HG03196 (cell line): ENCODE results near the gene KRIT1.
"Not testable (repeated sequence)": the region's sequence is repeated elsewhere in the genome, so short reads cannot be mapped to it uniquely, and the experiment has no call there.

ENCODE experiments used
- ATAC-seq: cut with Tn5 transposase; IDR thresholded peaks from one replicate; pipeline ENCODE4 v1.9.1; 2021; ENCODE audit not compliant: unreplicated experiment

The KRIT1 gene

DNA sequence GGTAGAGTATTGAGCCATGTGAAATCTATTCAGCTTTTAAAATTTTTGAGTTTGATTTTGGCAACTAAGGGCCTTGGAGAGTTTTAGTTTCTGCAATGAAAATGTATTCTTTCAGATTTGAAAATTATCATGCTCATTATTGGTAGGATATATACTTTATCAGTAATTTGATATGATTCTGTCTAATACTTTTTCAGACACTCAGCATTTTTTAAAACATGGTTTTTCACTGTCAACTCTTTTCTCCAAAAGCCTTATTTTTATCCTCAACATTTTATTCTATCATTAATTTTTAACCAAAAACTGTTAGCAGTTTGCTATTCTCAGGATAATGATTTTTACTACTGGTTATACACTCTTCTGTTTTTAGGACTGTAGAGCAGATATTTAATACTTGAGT is 4.9 kb upstream of the KRIT1 start:
- ATAC-seq: no peak

DNA sequence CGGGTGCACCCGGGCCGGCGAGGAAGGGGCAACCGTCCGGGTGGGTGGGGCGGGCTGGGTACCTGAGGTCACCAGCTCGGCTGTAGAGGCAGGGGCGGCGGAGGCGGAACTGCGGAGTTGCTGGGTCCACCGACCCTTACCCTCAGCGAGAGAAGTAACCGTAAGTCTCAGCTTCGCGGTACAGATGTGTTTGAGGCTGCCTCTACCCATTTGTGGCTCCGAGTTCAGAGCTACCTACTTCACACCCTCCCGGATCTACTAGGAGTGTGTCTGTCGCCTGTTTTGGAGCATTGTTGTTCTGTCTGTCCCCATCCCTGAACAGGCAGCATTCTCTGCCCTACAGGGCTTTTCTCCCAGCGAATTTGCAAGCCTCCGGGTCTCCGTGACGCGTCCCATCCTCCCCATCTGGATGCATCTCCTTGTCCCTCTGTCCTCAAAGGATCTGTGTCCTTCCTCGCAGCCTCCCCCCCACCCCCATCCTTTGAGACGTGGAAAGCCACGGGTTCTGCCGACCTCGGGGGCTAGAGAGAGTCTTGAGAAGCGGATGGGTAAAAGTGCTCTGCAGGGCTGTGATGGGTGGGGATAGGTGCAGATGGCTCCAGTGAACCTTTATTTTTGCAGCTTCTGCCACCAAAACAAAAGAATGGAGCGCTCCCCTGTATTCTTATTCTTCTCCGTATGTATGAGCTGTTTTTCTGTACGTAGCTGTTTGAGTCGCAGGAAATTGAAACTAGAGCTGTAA is 817 bp upstream of the KRIT1 start:
- ATAC-seq: peak; percentile 36

DNA sequence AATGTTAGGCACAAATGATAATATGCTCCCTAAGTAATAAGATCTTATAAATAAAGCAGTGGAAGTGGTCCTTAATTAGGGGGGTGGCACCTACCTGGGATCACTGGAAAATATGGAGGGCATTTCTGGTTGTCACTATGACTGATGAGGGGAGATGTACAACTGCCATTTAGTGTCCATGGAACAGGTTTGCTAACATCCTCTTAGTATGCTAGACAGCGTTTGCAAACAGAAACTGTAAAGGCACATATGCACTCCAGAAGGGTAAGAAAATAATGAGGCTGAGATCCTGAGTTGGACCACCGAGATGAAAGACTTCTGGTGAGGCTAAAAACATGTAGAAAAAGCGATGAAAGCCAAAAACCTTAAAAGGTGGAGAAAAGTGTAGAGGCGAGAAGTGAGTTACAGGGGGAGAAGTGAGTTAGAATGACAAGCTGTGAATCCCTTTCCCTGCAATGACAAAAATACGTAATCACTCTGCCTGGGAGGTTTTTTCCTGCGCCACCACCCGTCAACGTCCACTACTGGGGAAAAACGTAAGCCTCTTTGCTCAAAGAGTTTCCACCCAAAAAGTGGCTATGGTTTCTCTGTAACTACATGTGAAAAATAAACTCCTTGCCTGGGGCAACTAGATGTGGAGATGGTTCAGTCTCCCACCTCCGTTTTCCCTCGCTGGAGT is 767 bp downstream of the KRIT1 start:
- peak; percentile 7 for ATAC-seq

DNA sequence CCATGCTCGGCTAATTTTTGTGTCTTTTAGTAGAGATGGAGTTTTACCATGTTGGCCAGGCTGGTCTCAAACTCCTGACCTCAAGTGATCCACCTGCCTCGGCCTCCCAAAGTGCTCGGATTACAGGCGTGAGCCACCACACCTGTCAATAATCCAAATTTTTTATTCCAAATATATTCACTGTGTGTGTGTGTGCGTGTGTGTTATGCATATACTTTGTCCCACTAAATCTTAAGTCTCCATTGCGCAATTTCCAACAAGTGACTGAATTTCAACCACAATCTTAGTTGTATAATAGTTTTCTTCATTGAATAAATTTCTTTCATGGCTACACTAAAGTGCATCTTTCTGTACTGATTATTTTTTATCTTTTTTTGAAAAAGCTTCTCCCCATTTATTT is 2.7 kb downstream of the KRIT1 start:
- no peak for ATAC-seq

DNA sequence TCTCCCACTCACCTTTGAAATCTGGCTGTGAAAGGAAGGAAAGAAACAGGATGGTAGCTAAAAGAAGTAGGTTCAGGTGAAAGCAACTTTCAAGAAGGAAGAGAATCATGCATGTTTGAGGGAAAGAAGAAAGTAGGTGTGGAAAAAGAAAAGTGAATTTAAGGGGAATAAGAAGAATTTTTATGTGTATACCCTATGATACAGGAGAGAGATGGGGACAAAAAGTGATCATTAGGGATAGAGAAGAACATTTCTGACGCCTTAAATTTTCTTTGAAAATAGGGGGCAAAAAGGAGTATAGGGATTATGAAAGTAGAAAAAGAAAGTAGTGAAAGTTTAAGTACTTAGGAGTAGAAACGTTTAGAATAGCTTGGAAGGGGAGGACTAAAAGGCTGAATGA is 15.2 kb downstream of the KRIT1 start:
- no peak for ATAC-seq

DNA sequence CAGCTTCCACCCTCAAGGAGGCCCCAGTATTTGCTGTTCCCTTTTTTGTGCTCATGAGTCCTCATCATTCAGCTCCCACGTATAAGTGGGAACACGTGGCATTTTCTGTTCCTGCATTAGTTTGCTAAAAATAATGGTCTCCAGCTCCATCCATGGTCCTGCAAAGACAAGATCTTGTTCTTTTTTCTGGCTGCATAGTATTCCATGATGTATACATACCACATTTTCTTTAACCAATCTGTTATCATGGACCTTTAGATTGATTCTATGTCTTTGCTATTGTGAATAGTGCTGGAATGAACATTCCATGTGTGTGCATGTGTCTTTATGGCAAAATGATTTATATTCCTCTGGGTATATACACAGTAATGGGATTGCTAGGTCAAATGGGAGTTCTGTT is 17.0 kb downstream of the KRIT1 start:
- no peak for ATAC-seq

DNA sequence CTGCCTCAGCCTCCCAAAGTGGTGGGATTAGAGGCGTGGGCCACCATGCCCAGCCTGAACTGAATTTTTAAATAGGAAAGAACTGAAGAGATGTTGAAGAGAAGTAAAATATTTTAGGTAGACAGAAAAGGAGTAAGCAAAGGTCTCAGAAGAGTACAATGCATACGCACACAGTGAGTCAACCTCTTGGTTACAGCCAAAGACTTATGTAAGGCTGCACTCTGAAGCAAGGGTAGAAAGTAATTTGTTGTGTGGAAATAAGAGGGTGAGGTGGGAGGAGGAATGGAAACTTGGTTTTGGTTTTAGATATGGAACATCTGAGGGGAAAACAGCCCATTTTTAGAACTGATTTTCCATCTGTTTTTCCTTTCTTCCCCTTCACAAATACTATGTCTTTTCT is 17.6 kb downstream of the KRIT1 start:
- ATAC-seq: no peak

DNA sequence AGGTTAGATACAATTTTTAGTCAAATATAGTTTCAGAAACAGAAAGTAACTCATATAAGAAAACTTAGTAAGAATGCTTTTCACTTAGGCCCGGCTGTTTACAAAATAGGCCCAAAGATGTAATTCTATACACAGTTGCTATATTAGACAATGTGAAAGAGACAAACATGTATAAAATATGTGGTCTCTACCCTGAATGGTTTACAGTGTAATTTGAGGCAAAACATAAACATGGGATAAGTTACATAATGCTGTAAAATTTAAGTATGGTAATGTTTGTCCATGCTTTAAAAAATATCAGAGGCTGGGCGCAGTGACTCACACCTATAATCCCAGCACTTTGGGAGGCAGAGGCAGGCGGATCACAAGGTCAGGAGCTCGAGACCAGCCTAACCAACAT is 18.7 kb downstream of the KRIT1 start:
- no peak for ATAC-seq

DNA sequence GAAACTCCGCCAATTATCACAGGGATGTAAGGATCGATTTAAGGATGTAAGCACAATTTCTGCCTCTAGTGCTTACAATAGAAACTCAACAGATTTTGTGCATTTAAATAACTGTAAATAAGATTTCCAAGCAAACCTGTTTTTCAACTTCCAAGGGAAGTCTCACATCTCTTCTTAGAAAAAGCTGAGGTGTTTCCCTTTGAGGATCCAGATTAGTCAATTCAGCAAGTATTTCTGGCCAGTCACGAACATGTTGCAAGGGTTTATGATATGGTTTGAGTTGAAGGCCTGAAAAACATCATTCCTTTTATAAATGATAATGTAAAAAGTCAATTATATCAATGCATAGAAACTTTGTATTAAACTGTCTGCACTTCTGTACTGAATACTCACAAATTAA is 23.9 kb downstream of the KRIT1 start:
- no peak for ATAC-seq

DNA sequence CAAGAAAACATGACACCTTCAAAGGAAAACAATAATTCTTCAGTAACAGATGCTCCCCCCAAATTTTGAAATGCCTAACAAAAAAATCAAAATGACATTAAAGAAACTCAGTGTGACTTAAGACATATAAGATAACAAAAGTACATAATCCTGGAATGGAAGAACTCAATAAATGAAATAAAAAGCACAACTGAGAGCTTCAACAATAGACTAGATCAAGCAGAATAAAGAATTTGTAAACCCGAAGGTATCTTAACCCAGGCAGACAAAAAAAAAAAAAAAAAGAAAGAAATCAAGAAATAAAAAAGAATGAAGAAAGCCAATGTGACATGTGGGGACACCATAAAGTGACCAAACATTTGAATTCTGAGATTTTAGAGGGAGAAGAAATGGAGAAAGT is 39.0 kb downstream of the KRIT1 start:
- ATAC-seq: no peak

DNA sequence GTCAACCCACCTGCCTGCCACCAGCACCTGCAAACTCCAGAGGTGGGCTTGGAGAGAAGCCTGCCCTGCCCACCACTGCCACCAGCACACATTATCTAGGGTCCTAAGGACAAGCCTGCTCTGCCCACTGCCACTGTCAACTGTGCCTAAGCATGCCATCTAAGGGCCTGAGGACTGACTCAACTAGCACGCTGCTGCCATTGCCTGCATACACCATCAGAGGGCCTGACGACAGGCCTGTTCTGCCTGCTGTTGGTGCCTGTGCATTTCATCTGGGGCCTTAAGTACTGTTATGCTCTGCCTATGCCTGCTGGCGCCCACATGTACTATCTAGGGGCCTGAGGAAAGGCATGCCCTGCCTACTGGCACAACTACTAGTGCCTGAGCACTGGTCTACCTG is 39.7 kb downstream of the KRIT1 start:
- no peak for ATAC-seq

DNA sequence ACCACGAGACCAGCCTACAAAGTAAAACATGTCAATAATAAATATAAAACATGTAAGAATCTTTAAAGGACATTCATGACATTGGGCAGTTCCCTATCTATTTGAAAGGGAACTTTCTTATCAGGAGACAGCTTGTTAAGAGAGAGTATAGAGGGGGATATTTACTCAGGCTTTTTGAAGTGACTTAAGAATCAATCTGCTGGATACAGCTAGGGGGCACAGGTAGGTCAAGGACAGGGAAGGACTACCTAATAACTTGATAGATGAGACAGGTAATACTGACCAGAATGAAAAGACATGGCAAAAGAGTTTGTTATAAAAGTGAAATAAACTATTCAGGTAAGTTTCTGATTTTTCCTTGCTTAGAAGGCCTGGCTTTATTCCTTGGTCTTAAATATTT is 44.9 kb downstream of the KRIT1 start:
- ATAC-seq: no peak

DNA sequence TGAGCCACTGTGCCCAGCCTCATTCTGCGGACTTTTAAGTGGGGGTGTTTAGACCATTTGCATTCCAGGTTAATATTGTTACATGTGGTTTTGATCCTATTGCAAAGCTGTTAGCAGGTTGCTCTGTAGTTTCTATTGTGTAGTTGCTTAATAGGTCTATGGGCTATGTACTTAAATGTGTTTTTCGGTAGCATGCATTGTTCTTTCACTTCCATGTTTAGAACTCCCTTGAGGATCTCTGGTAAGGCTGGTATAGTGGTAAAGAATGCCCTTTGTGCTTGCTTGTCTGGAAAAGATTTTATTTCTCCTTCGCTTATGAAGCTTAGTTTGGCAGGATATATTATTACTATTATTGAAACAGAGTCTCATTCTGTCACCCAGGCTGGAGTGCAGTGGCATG is 53.4 kb downstream of the KRIT1 start:
- ATAC-seq: no peak

DNA sequence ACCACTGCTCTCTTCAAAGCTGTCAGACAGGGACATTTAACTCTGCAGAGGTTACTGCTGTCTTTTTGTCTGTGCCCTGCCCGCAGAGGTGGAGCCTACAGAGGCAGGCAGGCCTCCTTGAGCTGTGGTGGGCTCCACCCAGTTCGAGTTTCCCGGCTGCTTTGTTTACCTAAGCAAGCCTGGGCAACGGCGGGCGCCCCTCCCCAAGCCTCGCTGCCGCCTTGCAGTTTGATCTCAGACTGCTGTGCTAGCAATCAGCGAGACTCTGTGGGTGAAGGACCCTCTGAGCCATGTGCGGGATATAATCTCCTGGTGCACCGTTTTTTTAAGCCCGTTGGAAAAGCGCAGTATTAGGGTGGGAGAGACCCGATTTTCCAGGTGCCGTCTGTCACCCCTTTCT is 56.5 kb downstream of the KRIT1 start:
- not testable (repeated sequence) for ATAC-seq

DNA sequence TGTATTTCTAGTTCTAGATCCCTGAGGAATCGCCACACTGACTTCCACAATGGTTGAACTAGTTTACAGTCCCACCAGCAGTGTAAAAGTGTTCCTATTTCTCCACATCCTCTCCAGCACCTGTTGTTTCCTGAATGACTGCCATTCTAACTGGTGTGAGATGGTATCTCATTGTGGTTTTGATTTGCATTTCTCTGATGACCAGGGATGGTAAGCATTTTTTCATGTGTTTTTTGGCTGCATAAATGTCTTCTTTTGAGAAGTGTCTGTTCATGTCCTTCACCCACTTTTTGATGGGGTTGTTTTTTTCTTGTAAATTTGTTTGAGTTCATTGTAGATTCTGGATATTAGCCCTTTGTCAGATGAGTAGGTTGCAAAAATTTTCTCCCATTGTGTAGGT is 61.4 kb downstream of the KRIT1 start:
- not testable (repeated sequence) for ATAC-seq

DNA sequence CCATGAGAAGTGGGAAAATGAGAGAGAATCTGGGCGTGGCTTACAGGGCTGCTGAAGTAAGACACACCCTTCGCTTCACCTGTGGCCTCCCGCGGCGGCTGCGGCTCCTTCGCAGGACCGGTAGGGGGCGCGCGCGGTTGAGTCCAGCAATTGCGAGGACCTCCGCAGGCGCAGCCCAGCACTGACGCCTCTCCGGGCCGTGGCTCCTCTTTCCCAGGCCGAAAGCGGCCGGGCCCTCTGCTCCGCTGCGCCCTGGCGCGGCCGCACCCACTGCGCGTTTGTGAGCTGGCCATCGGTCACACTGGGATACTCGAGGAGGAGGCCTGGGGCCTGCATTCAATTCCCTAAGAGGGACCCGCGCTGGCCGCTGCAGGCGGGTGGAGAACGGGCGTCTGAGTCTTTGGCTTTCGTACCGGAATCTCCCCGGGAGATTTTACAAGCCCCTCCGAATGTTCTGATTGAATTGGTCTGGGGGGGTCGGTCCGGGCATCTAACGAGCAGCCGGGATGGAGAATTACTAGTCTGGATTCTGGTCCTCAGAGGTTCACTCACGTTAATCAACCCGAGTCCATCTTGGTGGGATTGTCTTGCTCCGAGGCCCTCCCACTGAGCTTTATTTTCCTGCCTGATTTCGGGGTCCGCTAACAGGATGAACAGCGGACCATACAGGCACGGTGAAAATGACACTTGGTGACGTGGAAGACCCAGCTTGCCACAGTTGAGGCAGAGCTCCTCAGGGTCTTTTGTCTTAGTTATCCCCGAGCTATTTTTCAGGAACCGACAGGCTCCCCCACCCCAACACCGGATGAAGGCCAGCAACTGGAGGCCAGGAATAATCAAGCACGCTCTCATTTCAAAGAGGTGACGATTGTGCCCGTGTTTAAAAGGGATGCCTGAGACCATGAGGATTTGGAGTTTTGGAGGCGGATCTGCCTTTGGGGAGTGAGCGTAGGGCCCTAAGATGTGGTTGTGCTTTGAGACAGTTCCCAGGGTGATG is 66.5 kb downstream of the KRIT1 start, which contains the start of gene LRRD1:
Gene LRRD1 (minus strand): TSS at position 215 of the 997 bp plus-strand sequence. CDS start 13,940 bp downstream, outside the sequence.
- peak; percentile 99 for ATAC-seq

DNA sequence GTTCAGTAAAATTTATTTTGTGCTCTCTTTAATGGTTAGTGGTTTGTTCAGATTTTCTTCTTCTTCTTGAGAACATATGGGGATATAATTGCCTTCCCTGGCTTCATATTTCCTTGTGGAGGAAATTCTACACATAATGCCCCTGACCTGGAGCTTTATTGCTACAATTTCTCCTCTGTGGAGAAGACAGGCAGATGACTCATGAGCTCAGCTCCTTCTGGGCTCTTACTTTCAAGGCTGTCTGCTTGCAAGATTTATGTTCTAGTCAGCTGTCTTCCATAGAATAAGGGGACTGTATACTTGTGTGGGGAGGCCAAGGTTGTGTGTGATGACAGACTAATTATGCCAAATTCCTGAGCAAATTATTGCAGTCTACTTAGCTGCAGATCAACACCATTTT is 68.4 kb downstream of the KRIT1 start:
- no peak for ATAC-seq

DNA sequence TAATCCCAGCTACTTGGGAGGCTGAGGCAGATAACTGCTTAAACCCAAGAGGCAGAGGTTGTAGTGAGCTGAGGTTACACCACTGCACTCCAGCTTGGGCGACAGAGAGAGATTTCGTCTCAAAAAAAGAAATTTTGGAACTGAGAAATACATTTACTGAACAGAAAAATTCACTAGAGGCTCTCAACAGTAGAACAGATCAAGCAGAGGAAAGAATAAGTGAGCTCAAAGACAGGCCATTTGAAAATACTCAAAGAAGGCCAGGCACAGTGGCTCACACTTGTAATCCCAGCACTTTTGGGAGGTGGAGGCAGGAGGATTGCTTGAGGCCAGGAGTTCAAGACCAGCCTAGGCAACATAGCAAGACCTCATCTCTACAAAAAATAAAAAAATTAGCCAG is 76.2 kb downstream of the KRIT1 start:
- not testable (repeated sequence) for ATAC-seq

DNA sequence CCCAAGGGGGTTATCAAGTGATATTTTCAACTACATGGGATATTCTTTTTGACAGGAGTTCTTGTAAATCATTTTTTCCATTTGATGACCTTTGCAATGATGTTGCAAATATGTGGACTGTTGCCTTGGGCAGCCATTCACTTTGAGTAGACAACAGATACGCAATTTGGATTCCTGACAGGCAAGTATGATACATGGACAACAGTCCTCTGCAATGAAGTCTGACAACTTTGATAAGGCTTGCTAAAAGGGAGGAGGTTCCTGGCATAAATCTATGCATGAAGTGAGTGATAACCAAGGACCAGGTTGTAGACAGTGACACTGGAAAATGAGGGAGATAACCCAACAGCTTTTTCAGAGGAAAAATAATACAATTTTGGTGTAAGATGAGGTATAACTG is 84.4 kb downstream of the KRIT1 start:
- ATAC-seq: no peak

DNA sequence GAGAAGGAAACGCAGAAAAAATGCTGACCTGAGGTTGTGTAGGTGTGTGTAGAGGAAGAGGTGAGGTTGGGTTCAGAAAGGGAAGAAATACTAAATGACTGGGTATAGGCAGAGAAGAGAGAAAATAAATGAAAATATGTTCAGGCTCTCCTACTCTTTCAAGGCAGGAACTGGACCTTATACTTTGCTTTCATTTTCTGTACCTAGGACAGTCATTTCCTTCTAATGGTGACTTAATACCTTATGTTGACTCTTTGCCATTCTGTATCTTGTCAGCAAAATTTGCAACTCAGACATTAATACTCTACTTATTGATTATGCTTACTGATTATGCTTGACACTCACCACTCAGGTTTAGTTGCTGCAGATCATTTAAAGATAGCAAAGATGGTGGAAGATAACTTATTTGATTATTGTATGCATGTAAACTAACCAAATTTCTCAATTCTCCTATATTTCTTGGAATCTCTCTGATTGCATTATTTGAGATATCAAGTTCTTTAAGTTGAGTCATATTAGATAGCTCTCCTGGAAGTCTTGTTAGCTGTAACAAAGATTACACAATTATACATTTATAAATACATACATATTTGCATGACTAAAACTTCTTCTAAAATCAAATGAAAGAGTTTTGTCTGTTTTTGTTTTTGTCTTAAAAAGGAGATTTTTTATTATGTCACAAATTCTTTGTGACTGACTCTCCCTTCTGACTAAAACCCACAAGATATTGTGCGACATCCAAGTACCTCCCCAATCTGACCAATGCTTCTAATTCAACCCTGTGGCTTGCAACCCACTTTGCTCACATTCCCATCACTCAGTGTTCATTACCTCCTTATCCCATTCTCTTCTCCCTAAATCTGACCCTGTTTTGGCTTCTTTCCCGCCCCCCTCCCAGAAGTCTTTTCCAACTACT is 86.8 kb downstream of the KRIT1 start:
- peak; percentile 76 for ATAC-seq
